ENCODE results near the gene UCK1. TPM values are rescaled to one million over a fixed set of nuclear protein-coding genes. Genes with fewer than 3 reads are reported as not detected.

Gene UCK1
- total RNA-seq, 4 donors from 2014 or later, result 17.3 to 39.1 (median 24.8) TPM

DNA sequence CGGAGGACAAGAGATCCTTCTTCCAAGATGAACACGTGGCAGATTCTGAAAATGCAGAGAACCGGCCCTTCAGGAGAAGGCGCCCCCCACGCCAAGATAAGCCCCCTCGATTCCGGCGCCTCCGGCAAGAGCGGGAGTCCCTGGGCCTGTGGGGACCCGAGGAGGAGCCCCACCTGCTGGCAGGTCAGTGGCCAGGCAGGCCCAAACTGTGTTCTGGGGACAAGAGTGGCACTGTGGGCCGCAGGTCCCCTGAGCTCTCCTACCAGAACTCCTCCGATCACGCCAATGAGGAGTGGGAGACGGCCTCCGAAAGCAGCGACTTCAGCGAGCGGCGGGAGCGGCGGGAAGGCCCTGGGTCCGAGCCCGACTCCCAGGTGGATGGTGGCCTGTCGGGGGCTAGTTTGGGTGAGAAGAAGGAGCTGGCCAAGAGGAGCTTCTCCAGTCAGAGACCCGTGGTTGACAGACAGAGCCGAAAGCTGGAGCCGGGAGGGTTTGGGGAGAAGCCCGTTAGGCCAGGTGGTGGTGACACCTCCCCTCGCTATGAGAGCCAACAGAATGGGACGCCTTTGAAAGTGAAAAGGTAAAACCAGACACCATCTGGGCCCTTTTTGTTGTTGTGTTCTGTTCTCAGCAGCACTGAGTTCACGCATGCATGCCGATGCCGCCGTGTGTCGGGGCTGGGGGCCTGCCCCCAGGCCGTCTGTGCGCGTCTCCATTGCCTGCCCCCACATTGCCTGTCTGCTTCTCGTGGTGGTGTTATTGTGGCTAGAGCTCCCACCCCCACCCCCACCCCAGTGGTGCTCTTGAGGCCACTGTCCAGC lies 54.9 kb downstream of the UCK1 start:
- DNase-seq, result no peak

DNA sequence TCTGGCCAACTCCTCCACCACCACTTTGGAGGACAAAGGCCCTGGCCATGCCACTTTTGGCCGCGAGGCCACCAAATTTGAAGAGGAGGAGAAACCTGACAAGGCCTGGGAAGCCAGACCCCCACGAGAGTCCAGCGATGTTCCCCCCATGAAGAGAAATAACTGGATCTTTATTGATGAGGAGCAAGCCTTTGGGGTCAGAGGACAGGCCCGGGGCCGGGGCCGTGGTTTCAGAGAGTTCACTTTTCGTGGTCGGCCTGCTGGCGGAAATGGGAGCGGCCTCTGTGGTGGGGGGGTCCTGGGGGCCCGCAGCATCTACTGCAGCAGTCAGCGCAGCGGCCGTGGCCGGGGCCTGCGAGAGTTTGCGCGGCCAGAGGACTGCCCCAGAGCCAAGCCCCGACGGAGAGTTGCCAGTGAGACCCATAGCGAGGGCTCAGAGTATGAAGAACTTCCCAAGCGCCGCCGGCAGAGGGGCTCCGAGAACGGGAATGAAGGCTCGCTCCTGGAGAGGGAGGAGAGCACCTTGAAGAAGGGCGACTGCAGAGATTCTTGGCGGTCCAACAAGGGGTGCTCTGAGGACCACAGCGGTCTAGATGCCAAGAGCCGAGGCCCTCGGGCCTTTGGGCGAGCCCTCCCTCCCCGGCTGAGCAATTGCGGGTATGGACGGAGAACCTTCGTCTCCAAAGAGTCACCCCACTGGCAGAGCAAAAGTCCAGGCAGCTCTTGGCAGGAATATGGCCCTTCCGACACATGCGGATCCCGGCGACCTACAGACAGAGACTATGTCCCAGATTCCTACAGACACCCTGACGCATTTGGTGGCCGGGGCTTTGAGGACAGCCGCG lies 55.7 kb downstream of the UCK1 start:
- no peaks in the 10 kb centered on the region for H3K9me3 ChIP-seq
- no peak for DNase-seq
- H3K4me1 ChIP-seq, result peaks cover 0 to 6% (median 2%) of the 10 kb centered on the region in 3 donors
- H3K36me3 ChIP-seq, result peaks cover 70 to 100% (median 73%) of the 10 kb centered on the region in 3 donors
- no peaks in the 10 kb centered on the region for H3K27me3 ChIP-seq
- TF ChIP-seq, protein P1, sequence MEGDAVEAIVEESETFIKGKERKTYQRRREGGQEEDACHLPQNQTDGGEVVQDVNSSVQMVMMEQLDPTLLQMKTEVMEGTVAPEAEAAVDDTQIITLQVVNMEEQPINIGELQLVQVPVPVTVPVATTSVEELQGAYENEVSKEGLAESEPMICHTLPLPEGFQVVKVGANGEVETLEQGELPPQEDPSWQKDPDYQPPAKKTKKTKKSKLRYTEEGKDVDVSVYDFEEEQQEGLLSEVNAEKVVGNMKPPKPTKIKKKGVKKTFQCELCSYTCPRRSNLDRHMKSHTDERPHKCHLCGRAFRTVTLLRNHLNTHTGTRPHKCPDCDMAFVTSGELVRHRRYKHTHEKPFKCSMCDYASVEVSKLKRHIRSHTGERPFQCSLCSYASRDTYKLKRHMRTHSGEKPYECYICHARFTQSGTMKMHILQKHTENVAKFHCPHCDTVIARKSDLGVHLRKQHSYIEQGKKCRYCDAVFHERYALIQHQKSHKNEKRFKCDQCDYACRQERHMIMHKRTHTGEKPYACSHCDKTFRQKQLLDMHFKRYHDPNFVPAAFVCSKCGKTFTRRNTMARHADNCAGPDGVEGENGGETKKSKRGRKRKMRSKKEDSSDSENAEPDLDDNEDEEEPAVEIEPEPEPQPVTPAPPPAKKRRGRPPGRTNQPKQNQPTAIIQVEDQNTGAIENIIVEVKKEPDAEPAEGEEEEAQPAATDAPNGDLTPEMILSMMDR (IDR thresholded peaks at IDR 0.05), result no peak
- TF ChIP-seq POLR2A (IDR thresholded peaks at IDR 0.05), result no peak
- WGBS, 2 donors, result 87 to 91% methylated on average over 7 to 30 of the region's 46 CpGs
- H3K27ac ChIP-seq, result no peak overlapping the region
- H3K4me3 ChIP-seq, result no peak overlapping the region
- intact Hi-C loops (cut with DNase I), result no loop called here

More for the DNA sequence above, 54.9 kb downstream of the UCK1 start:
- TF ChIP-seq POLR2A (IDR thresholded peaks at IDR 0.05), result no peak
- TF ChIP-seq, protein P1 (IDR thresholded peaks at IDR 0.05), result peak in 3 of 6 experiments; percentile 4 to 33 (median 29)
- 77 to 93% methylated on average over 12 to 25 of the region's 40 CpGs for WGBS, 2 donors
- Histone ChIP-seq H3K4me3 (no peak overlapping the region), H3K36me3 (peaks cover 62 to 100% (median 65%) of the 10 kb centered on the region in 3 donors), H3K27ac (no peak overlapping the region), H3K9me3 (no peaks in the 10 kb centered on the region), H3K4me1 (peaks cover 0 to 14% (median 9%) of the 10 kb centered on the region in 3 donors), H3K27me3 (no peaks in the 10 kb centered on the region)
- intact Hi-C loops (cut with DNase I), result no loop called here

DNA sequence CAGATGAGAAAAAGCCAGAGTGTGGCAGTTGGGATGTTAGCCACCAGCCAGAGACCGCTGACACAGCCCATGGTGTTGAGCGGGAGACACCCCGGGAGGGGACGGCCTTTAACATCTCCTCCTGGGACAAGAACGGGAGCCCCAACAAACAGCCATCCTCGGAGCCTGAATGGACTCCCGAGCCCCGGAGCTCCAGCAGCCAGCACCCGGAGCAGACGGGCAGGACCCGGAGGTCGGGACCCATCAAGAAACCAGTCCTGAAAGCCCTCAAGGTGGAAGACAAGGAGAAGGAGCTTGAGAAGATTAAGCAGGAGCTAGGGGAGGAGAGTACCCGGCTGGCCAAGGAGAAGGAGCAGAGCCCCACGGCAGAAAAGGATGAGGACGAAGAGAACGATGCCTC lies 56.4 kb downstream of the UCK1 start:
- no peak for TF ChIP-seq POLR2A (IDR thresholded peaks at IDR 0.05)
- Histone ChIP-seq H3K4me1 (no peaks in the 10 kb centered on the region), H3K9me3 (no peaks in the 10 kb centered on the region), H3K27me3 (no peaks in the 10 kb centered on the region), H3K27ac (no peak overlapping the region), H3K36me3 (peaks cover 77 to 100% (median 79%) of the 10 kb centered on the region in 3 donors), H3K4me3 (no peak overlapping the region)
- intact Hi-C loops (cut with DNase I), result no loop called here
- WGBS, 2 donors, result 88 to 91% methylated on average over 11 to 14 of the region's 16 CpGs
- DNase-seq, result no peak

DNA sequence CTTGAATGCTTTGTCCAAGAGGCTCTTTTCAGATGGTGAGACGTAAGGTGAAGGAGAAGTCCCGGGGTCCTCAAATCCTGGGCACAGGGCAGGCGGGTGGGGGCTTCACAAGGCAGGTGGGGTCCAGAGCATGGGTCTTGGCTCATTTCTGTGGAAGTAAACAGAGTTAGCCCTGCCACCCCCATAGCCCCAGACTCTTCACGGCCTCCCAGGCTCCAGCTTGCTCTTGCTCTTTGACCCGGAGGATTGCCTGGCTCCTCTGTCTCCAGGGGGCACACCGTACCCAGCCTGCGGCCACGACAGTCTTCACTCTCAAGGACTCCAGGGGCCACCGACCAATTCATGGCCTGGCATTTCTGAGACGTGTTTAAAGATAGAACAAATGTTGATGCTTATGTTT lies 57.2 kb downstream of the UCK1 start:
- H3K36me3 ChIP-seq, result peaks cover 79 to 100% (median 79%) of the 10 kb centered on the region in 3 donors
- H3K4me3 ChIP-seq, result no peak overlapping the region
- H3K27ac ChIP-seq, result no peak overlapping the region
- 82 to 87% methylated on average over 8 to 10 of the region's 10 CpGs for WGBS, 2 donors
- intact Hi-C loops (cut with DNase I), result no loop called here
- H3K27me3 ChIP-seq, result no peaks in the 10 kb centered on the region
- H3K9me3 ChIP-seq, result no peaks in the 10 kb centered on the region
- DNase-seq, result no peak
- TF ChIP-seq, protein P1 (IDR thresholded peaks at IDR 0.05), result no peak
- TF ChIP-seq POLR2A (IDR thresholded peaks at IDR 0.05), result no peak
- no peaks in the 10 kb centered on the region for H3K4me1 ChIP-seq

Small RNAs within 50 kb of the gene (small RNA-seq; reads per million reads assigned to genes)
- gene SNORD62A, result 0 to 0.27 (median 0.04) reads per million in 4 donors
- 0.09 to 0.64 (median 0.35) reads per million in 4 donors for gene SNORD62B

Other genes with a start within 250 kb of the UCK1 start
- gene PLPP7, start 241.5 kb downstream of the UCK1 start, total RNA-seq, result 1 to 10 TPM in 1 of 4 donors, under 1 TPM in 2, not detected in 1; 0.40 to 2.9 (median 0.97) TPM
- 10 to 100 TPM; 46.6 to 73.8 (median 62.9) TPM for gene PRRC2B, start 137.2 kb downstream of the UCK1 start, total RNA-seq
- gene POMT1, start 28.3 kb downstream of the UCK1 start, total RNA-seq, result 10 to 100 TPM; 14.6 to 27.8 (median 18.4) TPM
- not detected for gene PRRT1B, start 14.3 kb upstream of the UCK1 start, total RNA-seq
- 10 to 100 TPM; 12.2 to 40.4 (median 19.0) TPM for gene RAPGEF1, start 208.8 kb upstream of the UCK1 start, total RNA-seq

Data from esophagus squamous epithelium (tissue), 5 donors.